ENCODE results near the gene ZBTB21.

ZBTB21 gene

GRCh38 chr21:42027822-42028765 lies 17.9 kb upstream of the ZBTB21 start:
- Histone ChIP-seq H3K36me3 (ENCODE audit: insufficient read depth, low read length) (no peaks in the 10 kb centered on the region), H3K4me1 (ENCODE audit: insufficient read depth, low read length) (no peaks in the 10 kb centered on the region), H3K27me3 (ENCODE audit: control insufficient read depth in 1 of 2, insufficient read depth in 2 of 2, low read length in 2 of 2) (peaks cover 0 to 3% of the 10 kb centered on the region in 2 donors), H3K9ac (ENCODE audit: low read length) (no peak overlapping the region), H3K9me3 (ENCODE audit: low read length) (no peaks in the 10 kb centered on the region), H3K4me3 (ENCODE audit: low read depth in 1 of 2, low read length in 2 of 2) (no peak overlapping the region), H3K27ac (ENCODE audit: low read depth, low read length) (no peak overlapping the region)

DNA sequence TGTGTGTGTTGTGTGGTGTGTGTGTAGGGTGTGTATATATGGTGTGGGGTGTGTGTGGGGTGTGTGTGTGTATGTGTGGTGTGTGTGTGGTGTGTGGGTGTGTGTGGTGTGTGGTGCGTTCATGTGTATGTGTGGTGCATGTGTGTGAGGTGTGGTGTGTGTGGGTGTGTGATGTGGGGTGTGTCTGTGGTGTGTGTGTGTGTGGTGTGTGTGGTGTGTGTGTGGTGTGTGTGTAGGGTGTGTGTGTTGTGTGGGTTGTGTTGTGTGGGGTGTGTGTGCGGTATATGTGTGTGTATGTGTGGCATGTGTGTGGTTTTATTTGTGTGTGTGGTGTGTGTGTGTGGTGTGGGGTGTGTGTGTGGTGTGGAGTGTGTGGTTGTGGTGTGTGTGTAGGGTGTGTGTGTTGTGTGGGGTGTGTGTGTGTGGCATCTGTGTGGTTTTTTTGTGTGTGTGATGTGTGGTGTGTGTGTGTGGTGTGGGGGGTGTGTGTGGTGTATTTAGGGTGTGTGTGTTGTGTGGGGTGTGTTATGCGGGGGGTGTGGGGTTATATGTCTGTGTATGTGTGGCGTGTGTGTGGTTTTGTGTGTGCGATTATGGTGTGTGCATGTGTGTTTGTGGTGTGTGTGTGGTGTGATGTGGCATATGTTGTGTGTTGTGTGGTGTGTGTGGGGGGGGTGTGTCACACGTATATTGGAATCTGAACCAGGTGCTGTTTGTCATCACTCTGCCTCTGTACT lies 17.1 kb upstream of the ZBTB21 start:
- Histone ChIP-seq H3K4me3 (ENCODE audit: low read depth in 1 of 2, low read length in 2 of 2) (no peak overlapping the region), H3K9me3 (ENCODE audit: low read length) (no peaks in the 10 kb centered on the region), H3K27me3 (ENCODE audit: control insufficient read depth in 1 of 2, insufficient read depth in 2 of 2, low read length in 2 of 2) (no peaks in the 10 kb centered on the region), H3K4me1 (ENCODE audit: insufficient read depth, low read length) (no peaks in the 10 kb centered on the region), H3K9ac (ENCODE audit: low read length) (no peak overlapping the region), H3K27ac (ENCODE audit: low read depth, low read length) (no peak overlapping the region), H3K36me3 (ENCODE audit: insufficient read depth, low read length) (no peaks in the 10 kb centered on the region)

DNA sequence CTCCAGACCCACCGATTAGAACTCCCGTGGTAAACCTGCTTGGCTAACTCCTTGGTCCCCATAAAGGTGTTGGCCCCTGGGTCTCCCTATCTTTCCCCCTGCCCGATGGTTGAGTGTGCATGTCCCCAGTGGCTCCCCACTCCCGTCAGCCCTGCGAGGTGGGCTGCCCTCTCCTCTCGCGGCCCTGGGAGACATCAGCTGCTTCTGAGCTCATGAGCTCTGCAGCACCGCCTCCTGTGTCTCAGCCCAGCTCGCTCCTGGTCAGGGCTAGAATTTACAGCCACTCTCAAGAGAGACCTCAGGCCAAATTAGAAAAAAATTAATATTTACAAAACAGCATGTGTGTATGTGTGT lies 15.9 kb upstream of the ZBTB21 start:
- H3K36me3 ChIP-seq (ENCODE audit: insufficient read depth, low read length): no peaks in the 10 kb centered on the region
- no peaks in the 10 kb centered on the region for H3K9me3 ChIP-seq (ENCODE audit: low read length)
- no peaks in the 10 kb centered on the region for H3K27me3 ChIP-seq (ENCODE audit: control insufficient read depth in 1 of 2, insufficient read depth in 2 of 2, low read length in 2 of 2)
- H3K4me1 ChIP-seq (ENCODE audit: insufficient read depth, low read length): no peaks in the 10 kb centered on the region
- no peak overlapping the region for H3K27ac ChIP-seq (ENCODE audit: low read depth, low read length)
- no peak overlapping the region for H3K4me3 ChIP-seq (ENCODE audit: low read depth in 1 of 2, low read length in 2 of 2)
- H3K9ac ChIP-seq (ENCODE audit: low read length): no peak overlapping the region

DNA sequence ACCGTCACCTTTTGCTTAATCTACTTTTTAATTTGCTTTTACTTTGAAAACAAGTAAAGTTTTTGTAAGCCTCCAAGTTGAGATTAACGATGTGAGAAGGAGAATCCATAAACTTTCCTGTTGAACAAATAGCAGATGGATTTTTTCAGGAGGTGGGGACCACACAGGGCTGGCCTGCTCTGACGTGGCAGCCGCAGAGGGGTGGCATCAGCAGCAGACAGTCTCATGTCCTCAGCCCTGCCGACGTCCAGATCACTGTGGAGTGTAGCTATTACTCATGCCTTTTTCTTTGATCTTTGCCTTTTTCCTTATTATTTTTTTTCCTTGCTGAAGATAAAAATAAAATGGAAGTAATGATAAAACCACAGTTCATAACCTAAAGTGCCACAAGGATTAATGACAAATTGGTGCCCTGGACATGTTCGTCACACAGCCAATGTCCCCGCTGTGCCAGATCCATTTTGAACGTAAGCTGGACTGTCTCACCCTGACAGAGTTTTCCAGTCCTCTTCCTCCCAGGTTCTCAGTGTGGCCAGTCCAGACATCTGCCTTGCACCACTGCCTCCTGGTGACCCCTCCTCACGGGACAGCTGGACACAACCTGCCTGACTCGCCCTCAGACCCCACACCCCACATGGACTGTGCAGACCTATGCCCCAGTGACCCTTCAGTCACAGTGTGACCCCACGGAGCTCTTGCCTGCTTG lies 15.4 kb upstream of the ZBTB21 start:
- H3K9ac ChIP-seq (ENCODE audit: low read length): no peak overlapping the region
- H3K27me3 ChIP-seq (ENCODE audit: control insufficient read depth in 1 of 2, insufficient read depth in 2 of 2, low read length in 2 of 2): no peaks in the 10 kb centered on the region
- H3K36me3 ChIP-seq (ENCODE audit: insufficient read depth, low read length): no peaks in the 10 kb centered on the region
- H3K27ac ChIP-seq (ENCODE audit: low read depth, low read length): no peak overlapping the region
- H3K4me1 ChIP-seq (ENCODE audit: insufficient read depth, low read length): no peaks in the 10 kb centered on the region
- H3K9me3 ChIP-seq (ENCODE audit: low read length): no peaks in the 10 kb centered on the region
- no peak overlapping the region for H3K4me3 ChIP-seq (ENCODE audit: low read depth in 1 of 2, low read length in 2 of 2)

- H3K9me3 ChIP-seq (ENCODE audit: low read length): no peaks in the 10 kb centered on the region
- no peaks in the 10 kb centered on the region for H3K4me1 ChIP-seq (ENCODE audit: insufficient read depth, low read length)
- H3K27ac ChIP-seq (ENCODE audit: low read depth, low read length): no peak overlapping the region
- no peaks in the 10 kb centered on the region for H3K36me3 ChIP-seq (ENCODE audit: insufficient read depth, low read length)
- H3K4me3 ChIP-seq (ENCODE audit: low read depth in 1 of 2, low read length in 2 of 2): no peak overlapping the region
- H3K27me3 ChIP-seq (ENCODE audit: control insufficient read depth in 1 of 2, insufficient read depth in 2 of 2, low read length in 2 of 2): no peaks in the 10 kb centered on the region
- H3K9ac ChIP-seq (ENCODE audit: low read length): no peak overlapping the region
Observed at GRCh38 chr21:42022906-42023305, 12.7 kb upstream of the ZBTB21 start.

GRCh38 chr21:42022091-42022430 lies 11.9 kb upstream of the ZBTB21 start:
- no peak overlapping the region for H3K27ac ChIP-seq (ENCODE audit: low read depth, low read length)
- no peaks in the 10 kb centered on the region for H3K4me1 ChIP-seq (ENCODE audit: insufficient read depth, low read length)
- H3K27me3 ChIP-seq (ENCODE audit: control insufficient read depth in 1 of 2, insufficient read depth in 2 of 2, low read length in 2 of 2): no peaks in the 10 kb centered on the region
- H3K36me3 ChIP-seq (ENCODE audit: insufficient read depth, low read length): no peaks in the 10 kb centered on the region
- no peak overlapping the region for H3K4me3 ChIP-seq (ENCODE audit: low read depth in 1 of 2, low read length in 2 of 2)
- no peaks in the 10 kb centered on the region for H3K9me3 ChIP-seq (ENCODE audit: low read length)
- no peak overlapping the region for H3K9ac ChIP-seq (ENCODE audit: low read length)

DNA sequence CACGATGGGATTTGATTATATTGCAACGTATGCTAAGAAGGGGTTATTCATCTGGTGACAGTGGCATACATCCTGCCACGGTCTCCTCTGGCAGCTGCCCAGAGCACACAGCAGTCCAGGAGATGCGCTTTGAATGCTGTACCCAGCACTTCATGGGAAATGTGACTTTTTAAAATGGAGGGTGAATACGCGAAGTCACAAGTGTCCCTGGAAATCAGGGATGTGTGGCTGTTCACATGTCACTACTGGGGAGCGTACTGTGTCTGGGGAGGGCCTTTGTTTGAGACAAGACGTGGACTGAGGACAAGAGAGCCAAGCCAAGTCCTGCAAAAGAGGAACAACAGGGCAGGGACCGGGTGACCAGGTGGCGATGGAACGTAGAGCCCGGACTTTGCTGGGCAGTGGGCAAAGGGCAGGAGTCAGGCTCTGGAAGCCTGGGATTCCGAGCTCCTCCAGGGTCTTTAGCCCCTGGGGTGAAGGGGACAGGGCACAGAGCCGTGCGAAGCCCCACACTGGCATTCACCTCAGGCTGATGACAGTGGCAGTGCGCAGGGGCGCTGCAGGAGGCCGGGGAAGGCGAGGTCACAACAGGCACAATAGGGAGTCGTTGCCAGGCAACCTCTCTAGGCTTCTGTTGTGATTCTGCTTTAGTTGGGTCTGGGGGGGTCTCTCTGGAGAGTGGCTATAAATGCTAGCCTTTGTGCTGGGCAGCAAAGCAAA lies 11.4 kb upstream of the ZBTB21 start:
- Histone ChIP-seq H3K36me3 (ENCODE audit: insufficient read depth, low read length) (no peaks in the 10 kb centered on the region), H3K4me1 (ENCODE audit: insufficient read depth, low read length) (no peaks in the 10 kb centered on the region), H3K27me3 (ENCODE audit: control insufficient read depth in 1 of 2, insufficient read depth in 2 of 2, low read length in 2 of 2) (no peaks in the 10 kb centered on the region), H3K4me3 (ENCODE audit: low read depth in 1 of 2, low read length in 2 of 2) (no peak overlapping the region), H3K9me3 (ENCODE audit: low read length) (no peaks in the 10 kb centered on the region), H3K9ac (ENCODE audit: low read length) (no peak overlapping the region), H3K27ac (ENCODE audit: low read depth, low read length) (no peak overlapping the region)

- no peaks in the 10 kb centered on the region for H3K27me3 ChIP-seq (ENCODE audit: control insufficient read depth in 1 of 2, insufficient read depth in 2 of 2, low read length in 2 of 2)
- H3K9ac ChIP-seq (ENCODE audit: low read length): no peak overlapping the region
- H3K4me1 ChIP-seq (ENCODE audit: insufficient read depth, low read length): no peaks in the 10 kb centered on the region
- no peak overlapping the region for H3K27ac ChIP-seq (ENCODE audit: low read depth, low read length)
- no peaks in the 10 kb centered on the region for H3K9me3 ChIP-seq (ENCODE audit: low read length)
- no peaks in the 10 kb centered on the region for H3K36me3 ChIP-seq (ENCODE audit: insufficient read depth, low read length)
- no peak overlapping the region for H3K4me3 ChIP-seq (ENCODE audit: low read depth in 1 of 2, low read length in 2 of 2)
Observed at GRCh38 chr21:42019706-42020105, 9.5 kb upstream of the ZBTB21 start.

DNA sequence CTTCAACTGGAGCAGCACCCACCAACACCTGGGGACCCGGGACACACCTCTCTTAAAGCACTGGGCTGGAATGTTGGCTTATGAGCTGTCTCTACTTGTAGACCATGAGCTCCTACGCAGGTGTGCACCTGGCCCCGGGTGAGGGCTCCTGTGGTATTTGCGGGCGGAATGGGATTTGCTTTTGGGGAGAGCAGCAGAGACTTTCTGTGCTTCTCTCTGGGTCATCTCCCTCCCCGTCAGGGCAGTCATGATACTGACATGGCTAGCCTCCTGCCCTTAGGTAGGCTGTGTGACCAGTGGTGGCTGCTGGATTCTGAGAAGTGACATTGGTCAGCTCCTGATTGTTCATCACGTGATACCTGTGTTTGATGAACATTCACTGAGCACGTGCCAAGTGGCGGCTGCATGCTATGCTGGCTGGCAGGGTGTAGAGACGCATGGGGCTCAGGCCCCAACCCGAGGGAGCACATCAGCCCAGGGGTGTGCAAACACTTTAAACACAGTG lies 9.0 kb upstream of the ZBTB21 start:
- Histone ChIP-seq H3K27me3 (ENCODE audit: control insufficient read depth in 1 of 2, insufficient read depth in 2 of 2, low read length in 2 of 2) (no peaks in the 10 kb centered on the region), H3K27ac (ENCODE audit: low read depth, low read length) (no peak overlapping the region), H3K4me3 (ENCODE audit: low read depth in 1 of 2, low read length in 2 of 2) (no peak overlapping the region)

DNA sequence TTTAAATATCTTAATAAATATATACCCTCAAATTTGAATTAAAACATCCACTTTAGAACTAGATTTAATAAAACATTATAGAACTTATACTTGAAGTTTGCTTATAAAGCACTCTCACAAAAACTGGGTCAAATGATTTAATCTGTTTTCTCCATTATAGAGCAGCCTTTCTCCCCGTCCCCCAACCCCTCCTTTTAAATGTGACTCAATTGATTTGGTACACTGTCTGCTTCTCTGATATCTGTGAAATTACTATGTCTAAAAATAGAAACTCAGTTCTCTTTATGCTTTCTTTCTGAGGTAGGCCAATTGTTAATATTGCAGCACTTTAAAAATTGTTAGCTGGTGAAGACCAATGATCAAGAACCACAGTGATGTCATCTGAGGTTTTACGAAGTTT lies 6.9 kb upstream of the ZBTB21 start:
- Histone ChIP-seq H3K4me3 (ENCODE audit: low read depth in 1 of 2, low read length in 2 of 2) (no peak overlapping the region), H3K36me3 (ENCODE audit: insufficient read depth, low read length) (no peaks in the 10 kb centered on the region), H3K27ac (ENCODE audit: low read depth, low read length) (no peak overlapping the region), H3K27me3 (ENCODE audit: control insufficient read depth in 1 of 2, insufficient read depth in 2 of 2, low read length in 2 of 2) (no peaks in the 10 kb centered on the region), H3K4me1 (ENCODE audit: insufficient read depth, low read length) (no peaks in the 10 kb centered on the region), H3K9me3 (ENCODE audit: low read length) (no peaks in the 10 kb centered on the region), H3K9ac (ENCODE audit: low read length) (no peak overlapping the region)

More for the DNA sequence above, 9.0 kb upstream of the ZBTB21 start:
- no peaks in the 10 kb centered on the region for H3K4me1 ChIP-seq (ENCODE audit: insufficient read depth, low read length)
- no peaks in the 10 kb centered on the region for H3K36me3 ChIP-seq (ENCODE audit: insufficient read depth, low read length)
- no peaks in the 10 kb centered on the region for H3K9me3 ChIP-seq (ENCODE audit: low read length)
- H3K9ac ChIP-seq (ENCODE audit: low read length): no peak overlapping the region
